AG04450 (cell line): ENCODE data around the gene BRSK2. TPM values are rescaled to one million over a fixed set of nuclear protein-coding genes. Genes with fewer than 3 reads are reported as not detected.

Experiments used
- CTCF ChIA-PET: fragments of 300-600, 350-600 bp; formaldehyde crosslinking; extraction: SDS; loops from one replicate; lab custom pipeline; 2022; ENCODE audit warnings: antibody characterized with exemption, inconsistent platforms; lab: Charles Lee
- POLR2A ChIA-PET: fragments of 350-600 bp; formaldehyde crosslinking; extraction: SDS; loops from one replicate; lab custom pipeline; 2021; ENCODE audit warnings: antibody characterized with exemption, inconsistent platforms; lab: Yijun Ruan, JAX
- DNase-seq: peaks from one replicate; pipeline ENCODE4 v3.0.0-alpha.2; 2011; ENCODE audit warnings: low read depth, low spot score
- H3K27ac ChIP-seq: one replicate; pipeline ENCODE4 v1.5.1; 2012; ENCODE audit warnings: low read depth, low read length, control low read depth
- H3K27me3 ChIP-seq: one replicate; pipeline ENCODE4 v1.6.0; 2012; ENCODE audit warnings: low read length; ENCODE audit not compliant: control insufficient read depth, insufficient read depth
- H3K4me3 ChIP-seq: 2 replicates; pipeline ENCODE4 v1.5.1; 2011; ENCODE audit warnings: mild to moderate bottlenecking, low read depth, low read length, control low read depth
- H3K9me3 ChIP-seq: 2 replicates; pipeline ENCODE4 v1.5.1; 2012; ENCODE audit warnings: low read length; ENCODE audit not compliant: control insufficient read depth, insufficient read depth
- polyA plus RNA-seq: library from polyadenylated mRNA; depleted of rRNA; stranded (reverse); fragments of >200 nt; gene quantifications from 2 replicates; pipeline ENCODE4 v1.2.3, GENCODE V29; 2011
- TF ChIP-seq, protein P1 (sequence below): IDR thresholded peaks from 2 replicates; pipeline ENCODE4 v1.5.1; 2011; ENCODE audit warnings: low read depth, low read length, control low read depth, inconsistent platforms

The BRSK2 gene
- polyA plus RNA-seq, 1 experiment = 0.11 TPM

DNA sequence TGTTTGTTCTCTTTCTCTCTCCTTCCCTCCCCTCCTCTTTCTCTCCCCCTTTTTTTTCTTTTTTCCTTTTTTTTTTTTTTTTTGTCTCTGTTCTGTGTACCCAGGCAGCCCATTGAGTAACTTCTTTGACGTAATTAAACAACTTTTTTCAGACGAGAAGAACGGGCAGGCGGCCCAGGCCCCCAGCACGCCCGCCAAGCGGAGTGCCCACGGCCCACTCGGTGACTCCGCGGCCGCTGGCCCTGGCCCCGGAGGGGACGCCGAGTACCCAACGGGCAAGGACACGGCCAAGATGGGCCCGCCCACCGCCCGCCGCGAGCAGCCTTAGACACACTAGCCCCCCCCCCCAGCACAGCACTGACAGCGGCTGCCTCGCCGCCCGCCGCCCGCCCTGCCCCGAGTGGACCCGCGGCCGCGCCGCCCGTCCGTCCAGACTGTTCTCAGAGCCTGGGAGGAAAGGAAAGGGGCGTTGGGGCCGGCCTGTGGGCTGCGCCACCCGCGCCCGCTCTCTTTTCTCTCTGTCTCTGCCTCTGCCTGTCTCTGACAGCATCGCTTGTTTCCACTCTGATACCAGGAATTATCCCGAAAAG, 70.8 kb downstream of the BRSK2 start:
- TF ChIP-seq, protein P1, sequence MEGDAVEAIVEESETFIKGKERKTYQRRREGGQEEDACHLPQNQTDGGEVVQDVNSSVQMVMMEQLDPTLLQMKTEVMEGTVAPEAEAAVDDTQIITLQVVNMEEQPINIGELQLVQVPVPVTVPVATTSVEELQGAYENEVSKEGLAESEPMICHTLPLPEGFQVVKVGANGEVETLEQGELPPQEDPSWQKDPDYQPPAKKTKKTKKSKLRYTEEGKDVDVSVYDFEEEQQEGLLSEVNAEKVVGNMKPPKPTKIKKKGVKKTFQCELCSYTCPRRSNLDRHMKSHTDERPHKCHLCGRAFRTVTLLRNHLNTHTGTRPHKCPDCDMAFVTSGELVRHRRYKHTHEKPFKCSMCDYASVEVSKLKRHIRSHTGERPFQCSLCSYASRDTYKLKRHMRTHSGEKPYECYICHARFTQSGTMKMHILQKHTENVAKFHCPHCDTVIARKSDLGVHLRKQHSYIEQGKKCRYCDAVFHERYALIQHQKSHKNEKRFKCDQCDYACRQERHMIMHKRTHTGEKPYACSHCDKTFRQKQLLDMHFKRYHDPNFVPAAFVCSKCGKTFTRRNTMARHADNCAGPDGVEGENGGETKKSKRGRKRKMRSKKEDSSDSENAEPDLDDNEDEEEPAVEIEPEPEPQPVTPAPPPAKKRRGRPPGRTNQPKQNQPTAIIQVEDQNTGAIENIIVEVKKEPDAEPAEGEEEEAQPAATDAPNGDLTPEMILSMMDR = no peak
- DNase-seq = peak; percentile 13
- peaks cover 8% of the 10 kb centered on the region; the same call in 1 of the 2 replicates for H3K9me3 ChIP-seq
- no peak overlapping the region for H3K27ac ChIP-seq
- CTCF ChIA-PET = no interaction called here
- H3K27me3 ChIP-seq = peaks cover 5% of the 10 kb centered on the region
- POLR2A ChIA-PET = no interaction called here
- no peak overlapping the region for H3K4me3 ChIP-seq

DNA sequence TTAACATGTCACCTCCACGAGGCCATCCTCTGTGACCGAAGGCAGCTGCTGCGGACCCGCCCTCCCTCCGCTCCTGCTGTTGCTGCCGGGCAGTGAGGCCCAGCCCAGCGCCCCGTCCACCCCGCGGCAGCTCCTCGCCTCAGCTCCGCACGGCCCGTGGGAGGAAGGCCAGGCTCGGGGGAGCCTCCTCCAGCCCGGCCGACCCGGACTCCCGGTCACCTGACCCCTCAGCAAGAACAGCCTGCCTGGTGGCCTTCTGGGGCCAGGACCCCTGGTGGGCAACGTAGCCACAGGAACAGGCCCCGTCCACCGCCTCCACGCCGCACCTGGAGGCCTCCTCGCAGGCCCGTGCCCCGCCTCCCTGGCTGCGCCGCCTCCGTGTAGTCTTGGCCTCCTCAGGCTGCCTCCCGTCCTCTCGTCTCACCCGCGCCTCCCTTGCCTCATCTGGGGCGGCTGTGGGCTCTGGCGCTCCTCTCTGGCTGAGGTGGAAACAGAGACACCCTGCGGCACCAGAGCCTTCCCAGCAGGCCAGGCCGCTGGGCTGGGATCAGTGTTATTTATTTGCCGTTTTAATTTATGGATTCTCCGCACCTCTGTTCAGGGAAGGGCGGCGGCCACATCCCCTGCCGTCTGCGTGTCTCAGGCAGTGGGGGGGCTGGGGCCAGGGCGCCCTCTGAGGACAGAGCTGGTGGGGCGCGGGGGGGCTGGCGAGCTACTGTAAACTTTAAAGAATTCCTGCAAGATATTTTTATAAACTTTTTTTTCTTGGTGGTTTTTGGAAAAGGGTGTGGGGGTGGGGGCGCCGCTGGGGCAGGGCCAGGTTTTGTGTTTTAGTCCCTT, 71.5 kb downstream of the BRSK2 start:
- ChIA-PET POLR2A (interaction anchor here (0.5 kb wide), 1 partner anchor 151 kb away, joined by 3 read pairs; no protein-coding TSS in a partner anchor), CTCF (no interaction called here)
- DNase-seq = no peak
- Histone ChIP-seq H3K27ac (no peak overlapping the region), H3K9me3 (peaks cover 8% of the 10 kb centered on the region; the same call in 1 of the 2 replicates), H3K27me3 (peaks cover 5% of the 10 kb centered on the region), H3K4me3 (no peak overlapping the region)
- TF ChIP-seq, protein P1 = no peak

DNA sequence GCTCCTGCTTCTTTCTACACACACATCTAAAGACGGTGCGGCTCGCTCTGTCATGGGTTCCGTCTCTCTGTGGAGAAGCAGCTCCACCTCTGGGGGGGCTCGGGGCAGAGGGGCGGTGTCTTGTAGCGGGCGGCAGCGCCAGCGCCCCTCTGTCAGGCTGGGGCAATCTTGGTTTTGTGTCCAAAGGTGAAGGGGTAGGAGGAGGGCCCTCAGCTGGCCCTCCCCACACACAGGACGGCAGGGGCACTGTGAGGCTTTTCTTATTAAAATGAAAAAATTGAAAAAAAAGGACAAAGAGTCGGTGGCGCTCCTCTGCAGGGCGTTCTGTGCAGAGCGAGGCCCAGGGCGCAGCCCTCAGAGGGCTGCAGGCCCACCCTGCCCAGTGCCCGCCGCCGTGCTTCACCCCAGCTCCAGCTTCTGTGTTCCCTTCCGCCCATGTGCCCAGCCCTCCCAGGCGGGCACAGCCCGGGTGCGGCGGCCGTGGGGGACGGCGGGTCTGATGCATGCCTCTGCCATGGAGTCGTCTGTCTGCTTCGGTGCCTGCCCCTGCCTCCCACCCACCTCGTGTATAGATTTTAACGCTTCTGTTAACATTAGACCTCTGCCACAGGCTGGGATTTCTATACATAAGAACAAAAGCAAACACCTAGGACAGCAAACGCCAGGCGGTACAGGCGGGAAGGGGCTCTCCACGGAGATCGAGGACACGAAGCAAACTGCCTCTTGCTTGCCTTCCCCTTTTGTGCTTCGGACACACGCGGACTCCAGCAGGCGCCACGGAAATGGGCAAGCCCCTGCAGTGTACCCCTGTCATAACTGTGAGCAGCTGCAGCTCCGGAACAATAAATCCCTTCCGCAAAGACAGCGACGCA, 72.3 kb downstream of the BRSK2 start:
- CTCF ChIA-PET = no interaction called here
- Histone ChIP-seq H3K4me3 (no peak overlapping the region), H3K9me3 (peaks cover 8% of the 10 kb centered on the region; the same call in 1 of the 2 replicates), H3K27me3 (peaks cover 5% of the 10 kb centered on the region), H3K27ac (no peak overlapping the region)
- no peak for DNase-seq
- TF ChIP-seq, protein P1 = no peak
- POLR2A ChIA-PET = interaction anchor here (0.5 to 0.6 kb wide), 2 partner anchors 152 to 153 kb away, joined by 3 read pairs; no protein-coding TSS in a partner anchor

DNA sequence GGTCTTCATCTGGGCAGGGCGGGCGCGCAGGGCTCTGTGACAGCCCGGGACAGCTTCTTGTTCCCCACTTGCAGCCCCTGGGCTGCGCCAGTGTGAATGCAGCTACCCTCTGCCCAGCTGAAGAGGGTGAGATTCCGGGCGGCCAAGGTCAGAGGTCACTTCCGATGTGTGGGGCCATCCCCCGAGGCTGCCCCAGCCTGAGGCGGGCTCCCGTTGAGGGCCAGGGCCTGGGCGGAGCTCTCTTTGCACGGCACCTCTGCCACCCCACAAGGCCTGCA, 72.9 kb downstream of the BRSK2 start:
- no peak for DNase-seq
- H3K9me3 ChIP-seq = peaks cover 8% of the 10 kb centered on the region; the same call in 1 of the 2 replicates
- TF ChIP-seq, protein P1 = no peak
- no peak overlapping the region for H3K4me3 ChIP-seq
- ChIA-PET POLR2A (interaction anchor here (0.6 kb wide), 1 partner anchor 154 kb away, joined by 3 read pairs; no protein-coding TSS in a partner anchor), CTCF (no interaction called here)
- H3K27me3 ChIP-seq = peaks cover 5% of the 10 kb centered on the region
- H3K27ac ChIP-seq = no peak overlapping the region
